Transverse colon (tissue), 4 donors: ENCODE data around the gene PDZD2.

Source experiments
- POLR2A ChIP-seq: fragments of 450-650 bp; IDR thresholded peaks from one replicate; pipeline ENCODE4 v1.6.1; 2016; ENCODE audit warnings: antibody characterized with exemption, mild to moderate bottlenecking, moderate library complexity
- POLR2AphosphoS5 ChIP-seq, 3 donors: sonication (generic); formaldehyde crosslinking; IDR thresholded peaks; one replicate each; pipeline ENCODE4 v1.6.1; 2016; ENCODE audit warnings: antibody characterized with exemption in 3 of 3
- TF ChIP-seq, protein P1 (sequence below), 5 experiments: fragments of 200-600 bp in 3 of 5; fragments of 450-650 bp in 2 of 5; sonication (generic) in 3 of 5; IDR thresholded peaks; 1 replicate in 2 of 5; 2 replicates in 3 of 5; pipeline ENCODE4 v1.5.1; 2016 to 2017; ENCODE audit warnings: antibody characterized with exemption in 5 of 5, inconsistent platforms in 3 of 5, mild to moderate bottlenecking in 2 of 5, moderate library complexity in 1 of 5

DNA sequence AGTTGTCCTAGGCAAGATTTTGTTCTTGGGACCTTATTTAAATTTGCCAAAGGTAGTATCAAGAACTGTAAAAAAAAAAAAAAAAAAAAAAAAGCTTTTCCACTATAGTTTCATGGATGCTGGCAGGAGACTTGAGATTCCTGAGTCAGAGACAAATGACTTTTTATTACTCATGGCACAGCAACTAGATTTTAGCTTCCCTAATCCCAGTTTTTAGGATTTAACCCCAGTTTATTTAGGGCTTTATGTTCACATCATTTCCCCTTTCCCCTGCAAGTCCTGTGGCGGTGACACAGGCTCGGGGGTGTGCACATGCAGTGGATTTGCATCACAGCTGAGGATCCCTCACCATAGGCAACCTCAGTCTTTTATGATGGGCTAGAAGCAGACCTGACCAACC is 390.3 kb downstream of the PDZD2 start:
- TF ChIP-seq, protein P1, sequence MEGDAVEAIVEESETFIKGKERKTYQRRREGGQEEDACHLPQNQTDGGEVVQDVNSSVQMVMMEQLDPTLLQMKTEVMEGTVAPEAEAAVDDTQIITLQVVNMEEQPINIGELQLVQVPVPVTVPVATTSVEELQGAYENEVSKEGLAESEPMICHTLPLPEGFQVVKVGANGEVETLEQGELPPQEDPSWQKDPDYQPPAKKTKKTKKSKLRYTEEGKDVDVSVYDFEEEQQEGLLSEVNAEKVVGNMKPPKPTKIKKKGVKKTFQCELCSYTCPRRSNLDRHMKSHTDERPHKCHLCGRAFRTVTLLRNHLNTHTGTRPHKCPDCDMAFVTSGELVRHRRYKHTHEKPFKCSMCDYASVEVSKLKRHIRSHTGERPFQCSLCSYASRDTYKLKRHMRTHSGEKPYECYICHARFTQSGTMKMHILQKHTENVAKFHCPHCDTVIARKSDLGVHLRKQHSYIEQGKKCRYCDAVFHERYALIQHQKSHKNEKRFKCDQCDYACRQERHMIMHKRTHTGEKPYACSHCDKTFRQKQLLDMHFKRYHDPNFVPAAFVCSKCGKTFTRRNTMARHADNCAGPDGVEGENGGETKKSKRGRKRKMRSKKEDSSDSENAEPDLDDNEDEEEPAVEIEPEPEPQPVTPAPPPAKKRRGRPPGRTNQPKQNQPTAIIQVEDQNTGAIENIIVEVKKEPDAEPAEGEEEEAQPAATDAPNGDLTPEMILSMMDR (IDR thresholded peaks at IDR 0.05) = no peak
- TF ChIP-seq POLR2A (no peak), POLR2AphosphoS5 (IDR thresholded peaks at IDR 0.05) (no peak)
